Adrenal gland (tissue), 12 donors: ENCODE results near the gene HLF. TPM values are rescaled to one million over a fixed set of nuclear protein-coding genes. Genes with fewer than 3 reads are reported as not detected.

Experiments used
- DNase-seq, 7 donors: peaks; one replicate each; pipeline ENCODE4 v3.0.0-alpha.2; 2019 to 2020
- H3K27ac ChIP-seq, 5 donors: fragments of 200-600 bp; sonication (generic) in 4 of 5; 1 replicate in 3 of 5; 2 replicates in 2 of 5; pipeline versions ENCODE4 v1.5.1 to v1.8.0; 2016 to 2020; ENCODE audit warnings: mild to moderate bottlenecking in 1 of 5
- H3K27me3 ChIP-seq: fragments of 200-600 bp; 2 replicates; pipeline ENCODE4 v1.8.0; 2021
- H3K36me3 ChIP-seq, 2 donors: fragments of 200-600 bp; replicated peaks in 1 of 2; 1 replicate in 1 of 2; 2 replicates in 1 of 2; pipeline versions ENCODE4 v1.5.1 to v1.8.0; 2018 to 2022
- H3K4me1 ChIP-seq, 2 donors: fragments of 200-600 bp; replicated peaks in 1 of 2; 1 replicate in 1 of 2; 2 replicates in 1 of 2; pipeline versions ENCODE4 v1.5.1 to v1.8.0; 2018 to 2021
- H3K4me3 ChIP-seq, 4 donors: fragments of 200-600 bp; sonication (generic) in 3 of 4; one replicate each; pipeline ENCODE4 v1.5.1; 2016 to 2018
- H3K9me3 ChIP-seq, 3 donors: fragments of 200-600 bp; sonication (generic) in 1 of 3; replicated peaks in 1 of 3; 1 replicate in 2 of 3; 2 replicates in 1 of 3; pipeline versions ENCODE4 v1.5.1 to v1.8.0; 2016 to 2021
- CTCF ChIP-seq, 6 experiments: fragments of 450-650 bp in 4 of 6; fragments of 200-600 bp in 2 of 6; sonication (generic) in 1 of 6; IDR thresholded peaks; 1 replicate in 5 of 6; 2 replicates in 1 of 6; pipeline versions ENCODE4 v1.5.1 to v1.8.0; 2016 to 2021; ENCODE audit warnings: antibody characterized with exemption in 6 of 6, mild to moderate bottlenecking in 2 of 6, moderate library complexity in 1 of 6
- POLR2A ChIP-seq, 2 donors: fragments of 450-650 bp; IDR thresholded peaks; one replicate each; pipeline ENCODE4 v1.6.1; 2017; ENCODE audit warnings: antibody characterized with exemption in 2 of 2, mild to moderate bottlenecking in 2 of 2, moderate library complexity in 1 of 2
- WGBS, 4 donors: extraction: QIAGEN DNeasy Blood & Tissue Kit in 2 of 4; methylation state at CpG; one replicate each; pipeline versions ENCODE4 v1.1.5 to v1.1.7; 2013 to 2017; 5-methylcytosine and 5-hydroxymethylcytosine counted together
- intact Hi-C, 2 donors: fragments of 100-400 bp; cut with DNase I; formaldehyde crosslinking; loops; one replicate each; pipeline versions ENCODE4 v1.14.1 to v1.15.0; 2022 to 2023
- polyA plus RNA-seq, 3 donors: library from polyadenylated mRNA; stranded (reverse); fragments of 200-250 nt in 2 of 3; fragments of 350-450 nt in 1 of 3; fragmentation: Illumina TruSeq in 1 of 3; extraction: RNeasy Lipid Tissue Mini Kit (QIAGEN cat#74804) in 1 of 3; gene quantifications; one replicate each; pipeline ENCODE4 v1.2.3, GENCODE V29; 2013 to 2014
- total RNA-seq, 9 donors: library from RNA; depleted of rRNA in 4 of 9; stranded (reverse); fragments of >200 nt in 4 of 9; fragments of 120-200 nt in 1 of 9; fragmentation: NEBNext Ultra II Directional in 1 of 9; extraction: Animal tissue kit (Norgen Biotek cat#: 25700) in 1 of 9; gene quantifications; one replicate each; pipeline versions ENCODE4 v1.1.0 to v1.2.4, GENCODE V29; 2013 to 2023
- donor health status: healthy with polysubstance abuse.
- donor health status: Bipolar disorder and iron deficiency.
- donor health status: DM: yes; HTN: yes; CAD: no.
- donor health status: DM: no; HTN: no; CAD: no.
- donor health status: DM: no; HTN: no; CAD: no.
- donor health status: DM: yes; HTN: yes; CAD: no.

HLF gene
- total and polyA plus RNA-seq, 12 donors: 1.3 to 74.3 (median 27.0) TPM

- Histone ChIP-seq H3K9me3 (no peaks in the 10 kb centered on the region), H3K36me3 (no peaks in the 10 kb centered on the region), H3K4me3 (no peak overlapping the region), H3K4me1 (peaks cover 41 to 80% of the 10 kb centered on the region in 2 donors), H3K27me3 (no peaks in the 10 kb centered on the region), H3K27ac (no peak overlapping the region)
- no peak for TF ChIP-seq CTCF (IDR thresholded peaks at IDR 0.05)
- no peak for TF ChIP-seq POLR2A (IDR thresholded peaks at IDR 0.05)
- no peak for DNase-seq
- intact Hi-C loops: no loop called here
Measured at GRCh38 chr17:55280212-55280611, 15.5 kb downstream of the HLF start.

DNA sequence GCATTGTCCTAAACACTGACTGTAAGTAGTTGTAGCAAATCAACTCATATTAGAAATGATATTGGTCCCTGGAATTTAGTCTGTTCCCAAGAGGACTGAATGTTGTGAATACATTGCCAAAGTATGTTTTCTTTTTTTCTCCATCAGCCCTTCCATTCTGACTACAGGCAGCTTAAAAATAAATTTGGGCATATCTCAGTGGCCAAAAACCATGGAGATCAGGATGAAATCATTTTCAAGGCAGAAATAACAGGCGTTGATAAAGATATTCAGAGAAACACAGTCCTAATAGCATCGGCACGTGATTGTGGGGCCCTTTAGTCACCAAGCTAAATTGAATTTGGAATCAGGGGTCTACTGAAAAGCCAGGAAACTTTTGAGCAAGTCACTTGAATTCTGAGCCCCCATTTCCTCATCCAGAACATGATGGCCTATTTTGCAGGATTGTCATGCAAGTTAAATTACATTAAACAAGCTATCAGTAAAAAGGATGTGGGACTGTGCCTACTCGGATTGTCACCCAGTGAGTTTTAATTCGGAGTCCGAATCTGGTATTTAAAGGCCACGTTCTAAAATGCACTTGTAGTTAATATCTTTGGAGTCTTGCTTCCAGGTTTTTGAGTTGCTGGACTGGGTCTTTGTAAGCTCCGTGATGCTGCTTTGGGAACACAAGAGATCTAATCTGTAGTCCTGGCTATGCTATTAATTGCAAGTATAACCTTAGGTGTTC lies 17.1 kb downstream of the HLF start:
- H3K4me3 ChIP-seq: no peak overlapping the region
- H3K9me3 ChIP-seq: no peaks in the 10 kb centered on the region
- 74 to 83% (median 79%) methylated on average over 8 of the region's 8 CpGs for WGBS, 4 donors
- no peak for TF ChIP-seq POLR2A (IDR thresholded peaks at IDR 0.05)
- no peak for TF ChIP-seq CTCF (IDR thresholded peaks at IDR 0.05)
- no peaks in the 10 kb centered on the region for H3K36me3 ChIP-seq
- intact Hi-C loops: no loop called here
- no peaks in the 10 kb centered on the region for H3K27me3 ChIP-seq
- H3K27ac ChIP-seq: peak overlapping the region in 2 of 5 donors; percentile 46 to 78
- H3K4me1 ChIP-seq: peaks cover 44 to 80% of the 10 kb centered on the region in 2 donors
- DNase-seq: no peak

- H3K27ac ChIP-seq: peak overlapping the region in 2 of 5 donors; percentile 46 to 78
- no peak for DNase-seq
- 95 to 97% (median 95%) methylated on average over 3 of the region's 3 CpGs for WGBS, 4 donors
Measured at GRCh38 chr17:55282379-55282702, 17.6 kb downstream of the HLF start.

GRCh38 chr17:55282741-55283140 lies 18.0 kb downstream of the HLF start:
- no peak overlapping the region for H3K4me3 ChIP-seq
- intact Hi-C loops: no loop called here
- 52 to 62% (median 58%) methylated on average over 5 of the region's 5 CpGs for WGBS, 4 donors
- no peaks in the 10 kb centered on the region for H3K9me3 ChIP-seq
- no peaks in the 10 kb centered on the region for H3K27me3 ChIP-seq
- DNase-seq: no peak
- peaks cover 44 to 81% of the 10 kb centered on the region in 2 donors for H3K4me1 ChIP-seq
- TF ChIP-seq CTCF (IDR thresholded peaks at IDR 0.05) (no peak), POLR2A (IDR thresholded peaks at IDR 0.05) (no peak)
- H3K36me3 ChIP-seq: no peaks in the 10 kb centered on the region
- H3K27ac ChIP-seq: peak overlapping the region in 3 of 5 donors; percentile 78 to 89 (median 80)

More at GRCh38 chr17:55282379-55282702, 17.6 kb downstream of the HLF start:
- TF ChIP-seq POLR2A (IDR thresholded peaks at IDR 0.05) (no peak), CTCF (IDR thresholded peaks at IDR 0.05) (no peak)
- no peaks in the 10 kb centered on the region for H3K9me3 ChIP-seq
- peaks cover 46 to 83% of the 10 kb centered on the region in 2 donors for H3K4me1 ChIP-seq
- H3K4me3 ChIP-seq: no peak overlapping the region
- H3K36me3 ChIP-seq: no peaks in the 10 kb centered on the region
- intact Hi-C loops: no loop called here
- no peaks in the 10 kb centered on the region for H3K27me3 ChIP-seq
